H1 (cell line): ENCODE measurements around the gene RASSF5.

Experiments used
- BACH1 ChIP-seq: IDR thresholded peaks from 2 replicates; pipeline ENCODE4 v1.6.1; 2012; ENCODE audit warnings: low read length, improper control_type of control experiment
- CTBP2 ChIP-seq: IDR thresholded peaks from 2 replicates; pipeline ENCODE4 v1.7.0; 2011; ENCODE audit warnings: borderline replicate concordance, mild to moderate bottlenecking, moderate library complexity, mixed read lengths, low read length; ENCODE audit not compliant: insufficient read depth, insufficient read length
- JUN ChIP-seq: IDR thresholded peaks from 2 replicates; pipeline ENCODE4 v1.6.1; 2011; ENCODE audit warnings: low read depth, mild to moderate bottlenecking, improper control_type of control experiment, low read length
- POLR2A ChIP-seq, 2 experiments: IDR thresholded peaks; 1 replicate in 1 of 2; 2 replicates in 1 of 2; pipeline ENCODE4 v1.6.1; 2011; ENCODE audit warnings: low read depth in 2 of 2, low read length in 2 of 2, mild to moderate bottlenecking in 2 of 2; ENCODE audit errors: control extremely low read depth in 1 of 2
- POLR2AphosphoS5 ChIP-seq: IDR thresholded peaks from 2 replicates; pipeline ENCODE4 v1.6.1; 2011; ENCODE audit warnings: low read depth, low read length
- TBP ChIP-seq: IDR thresholded peaks from 2 replicates; pipeline ENCODE4 v1.6.1; 2011; ENCODE audit warnings: low read depth, low read length, improper control_type of control experiment
- TF ChIP-seq, protein P1 (sequence below), 3 experiments: IDR thresholded peaks; 1 replicate in 2 of 3; 2 replicates in 1 of 3; pipeline versions ENCODE4 v1.5.1 to v1.6.1; 2011; ENCODE audit warnings: low read length in 3 of 3, mild to moderate bottlenecking in 3 of 3, inconsistent platforms in 2 of 3, low read depth in 1 of 3, moderate library complexity in 1 of 3; ENCODE audit not compliant: insufficient read depth in 1 of 3; ENCODE audit errors: control extremely low read depth in 1 of 3

DNA sequence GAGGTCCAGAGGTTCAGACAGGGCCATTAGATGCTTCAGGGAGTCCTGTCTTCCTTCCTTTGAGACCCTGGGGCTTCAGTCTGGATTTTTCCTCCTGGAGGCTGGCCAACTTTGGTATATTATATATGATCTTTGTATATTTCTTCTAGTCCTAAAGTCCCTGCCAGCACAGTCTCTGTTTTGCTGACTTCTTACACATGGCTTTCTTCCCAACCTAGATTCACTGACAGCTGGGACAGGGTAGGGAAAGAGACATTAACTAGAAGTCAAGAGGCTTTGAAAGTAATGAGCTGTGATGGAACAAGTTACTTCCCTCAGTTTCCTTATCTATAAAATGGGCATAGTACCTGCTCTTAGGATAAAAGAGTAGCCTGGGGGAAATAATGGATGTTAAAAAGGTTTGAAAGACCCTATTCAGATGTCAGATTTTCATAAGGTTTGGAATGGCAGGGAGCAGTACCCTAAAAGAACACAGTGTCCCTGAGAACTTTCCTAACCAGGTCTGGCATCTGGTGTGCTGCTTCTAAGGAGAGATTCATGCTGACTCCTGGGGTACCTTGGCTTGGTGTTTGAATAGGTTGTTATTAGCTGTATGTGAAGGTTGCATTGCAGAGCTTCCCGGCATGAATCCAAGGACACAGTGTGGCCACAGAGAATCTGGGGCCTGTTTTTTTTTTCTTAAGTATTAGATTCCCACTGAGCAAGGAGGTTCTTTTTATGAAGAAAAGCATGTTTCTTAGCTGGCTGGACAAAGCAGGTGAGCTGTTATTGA, 47.6 kb downstream of the RASSF5 start:
- TF ChIP-seq JUN (no peak), TBP (no peak), POLR2A (IDR thresholded peaks at IDR 0.05; ENCODE audit: control extremely low read depth in 1 of 2, low read depth in 2 of 2, low read length in 2 of 2) (no peak), BACH1 (no peak), POLR2AphosphoS5 (no peak), CTBP2 (no peak)
- TF ChIP-seq, protein P1, sequence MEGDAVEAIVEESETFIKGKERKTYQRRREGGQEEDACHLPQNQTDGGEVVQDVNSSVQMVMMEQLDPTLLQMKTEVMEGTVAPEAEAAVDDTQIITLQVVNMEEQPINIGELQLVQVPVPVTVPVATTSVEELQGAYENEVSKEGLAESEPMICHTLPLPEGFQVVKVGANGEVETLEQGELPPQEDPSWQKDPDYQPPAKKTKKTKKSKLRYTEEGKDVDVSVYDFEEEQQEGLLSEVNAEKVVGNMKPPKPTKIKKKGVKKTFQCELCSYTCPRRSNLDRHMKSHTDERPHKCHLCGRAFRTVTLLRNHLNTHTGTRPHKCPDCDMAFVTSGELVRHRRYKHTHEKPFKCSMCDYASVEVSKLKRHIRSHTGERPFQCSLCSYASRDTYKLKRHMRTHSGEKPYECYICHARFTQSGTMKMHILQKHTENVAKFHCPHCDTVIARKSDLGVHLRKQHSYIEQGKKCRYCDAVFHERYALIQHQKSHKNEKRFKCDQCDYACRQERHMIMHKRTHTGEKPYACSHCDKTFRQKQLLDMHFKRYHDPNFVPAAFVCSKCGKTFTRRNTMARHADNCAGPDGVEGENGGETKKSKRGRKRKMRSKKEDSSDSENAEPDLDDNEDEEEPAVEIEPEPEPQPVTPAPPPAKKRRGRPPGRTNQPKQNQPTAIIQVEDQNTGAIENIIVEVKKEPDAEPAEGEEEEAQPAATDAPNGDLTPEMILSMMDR (IDR thresholded peaks at IDR 0.05; ENCODE audit: control extremely low read depth in 1 of 3, insufficient read depth in 1 of 3, low read depth in 1 of 3, low read length in 3 of 3), result no peak
